Pulmonary artery endothelial cell (primary cell): ENCODE measurements around the gene MYH14. TPM values are rescaled to one million over a fixed set of nuclear protein-coding genes. Genes with fewer than 3 reads are reported as not detected.
"Not testable (repeated sequence)": the region's sequence is repeated elsewhere in the genome, so short reads cannot be mapped to it uniquely, and the experiment has no call there.

ENCODE experiments used
- DNase-seq: peaks from one replicate; pipeline ENCODE4 v3.0.0-alpha.2; 2011; ENCODE audit warnings: low read depth, low spot score
- total RNA-seq: library from RNA; depleted of rRNA; stranded (reverse); fragments of >200 nt; gene quantifications from 2 replicates; pipeline ENCODE4 v1.2.3, GENCODE V29; 2014

MYH14 gene
- total RNA-seq, 1 donor from 2014 or later, result not detected

GRCh38 chr19:50224986-50225747 is 21.7 kb downstream of the MYH14 start:
- no peak for DNase-seq

DNA sequence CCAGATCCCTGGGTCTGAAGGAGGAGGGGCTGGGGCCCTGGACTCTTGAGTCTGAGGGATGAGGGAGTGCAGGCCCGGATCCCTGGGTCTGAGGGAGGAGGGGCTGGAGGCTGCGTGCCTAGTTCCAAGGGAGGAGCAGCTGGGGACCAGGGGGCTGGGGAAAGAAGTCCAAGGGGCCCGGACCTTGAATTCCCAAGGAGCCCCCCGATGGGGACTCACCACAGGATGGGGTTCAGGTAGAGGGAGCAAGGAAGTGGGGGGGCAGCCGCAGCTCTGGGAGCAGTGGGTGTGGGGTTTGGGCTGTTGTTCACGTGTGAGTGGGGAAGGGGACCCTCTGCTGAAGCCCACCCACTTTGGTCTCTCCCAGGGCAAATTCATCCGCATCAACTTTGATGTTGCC is 23.1 kb downstream of the MYH14 start:
- no peak for DNase-seq

- not testable (repeated sequence) for DNase-seq
Measured at GRCh38 chr19:50228153-50228552, 24.7 kb downstream of the MYH14 start.

- DNase-seq, result no peak
Measured at GRCh38 chr19:50230379-50231351, 27.2 kb downstream of the MYH14 start.

DNA sequence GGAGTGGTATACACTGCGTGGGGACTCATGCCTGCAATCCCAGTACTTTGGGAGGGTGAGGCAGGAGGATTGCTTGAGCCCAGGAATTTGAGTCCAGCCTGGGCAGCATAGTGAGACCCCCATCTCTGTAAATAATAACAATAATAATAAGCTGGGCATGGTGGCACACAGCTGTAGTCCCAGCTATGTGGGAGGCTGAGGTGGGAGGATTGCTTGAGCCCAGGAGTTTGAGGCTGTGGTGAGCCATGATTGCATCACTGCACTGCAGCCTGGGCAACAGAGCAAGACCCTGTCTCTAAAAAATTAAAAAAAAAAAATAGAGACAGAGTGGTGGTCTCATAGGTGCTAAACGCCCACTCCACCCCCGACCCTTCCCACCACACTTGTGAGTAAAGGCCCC is 28.0 kb downstream of the MYH14 start:
- not testable (repeated sequence) for DNase-seq

DNA sequence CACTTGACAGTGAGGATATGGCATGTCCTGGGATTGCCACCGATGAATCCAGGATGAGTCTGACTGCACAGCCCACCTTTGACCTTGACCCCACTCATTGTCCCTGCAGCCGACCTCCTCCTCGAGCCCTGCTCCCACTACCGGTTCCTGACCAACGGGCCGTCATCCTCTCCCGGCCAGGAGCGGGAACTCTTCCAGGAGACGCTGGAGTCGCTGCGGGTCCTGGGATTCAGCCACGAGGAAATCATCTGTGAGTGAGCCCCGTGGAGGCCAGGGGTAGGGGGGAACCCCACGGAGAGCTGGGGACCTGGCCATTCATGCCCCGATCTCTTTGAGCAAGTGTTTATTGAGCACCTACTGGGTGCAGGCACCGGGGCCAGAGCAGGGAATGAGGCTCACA is 28.4 kb downstream of the MYH14 start:
- no peak for DNase-seq

DNA sequence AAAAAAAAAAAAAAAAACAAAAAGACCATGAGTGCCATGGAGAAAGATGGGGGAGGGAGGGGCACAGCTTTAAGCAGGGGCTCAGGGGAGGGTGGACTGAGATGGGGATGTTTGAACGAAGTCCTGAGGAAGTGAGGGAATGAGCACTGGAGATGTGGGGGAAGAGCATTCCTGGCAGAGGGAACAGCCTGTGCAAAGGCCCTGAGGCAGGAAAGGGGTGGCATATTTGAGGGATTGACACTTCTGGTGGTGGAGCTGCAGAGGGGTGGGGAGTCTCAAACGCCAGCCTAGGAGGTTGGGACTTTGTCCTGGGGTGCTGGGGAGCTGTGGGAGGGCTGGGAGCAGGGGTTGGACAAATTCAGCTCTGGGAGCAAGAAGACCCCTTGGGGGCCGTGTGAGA is 29.2 kb downstream of the MYH14 start:
- DNase-seq, result no peak

DNA sequence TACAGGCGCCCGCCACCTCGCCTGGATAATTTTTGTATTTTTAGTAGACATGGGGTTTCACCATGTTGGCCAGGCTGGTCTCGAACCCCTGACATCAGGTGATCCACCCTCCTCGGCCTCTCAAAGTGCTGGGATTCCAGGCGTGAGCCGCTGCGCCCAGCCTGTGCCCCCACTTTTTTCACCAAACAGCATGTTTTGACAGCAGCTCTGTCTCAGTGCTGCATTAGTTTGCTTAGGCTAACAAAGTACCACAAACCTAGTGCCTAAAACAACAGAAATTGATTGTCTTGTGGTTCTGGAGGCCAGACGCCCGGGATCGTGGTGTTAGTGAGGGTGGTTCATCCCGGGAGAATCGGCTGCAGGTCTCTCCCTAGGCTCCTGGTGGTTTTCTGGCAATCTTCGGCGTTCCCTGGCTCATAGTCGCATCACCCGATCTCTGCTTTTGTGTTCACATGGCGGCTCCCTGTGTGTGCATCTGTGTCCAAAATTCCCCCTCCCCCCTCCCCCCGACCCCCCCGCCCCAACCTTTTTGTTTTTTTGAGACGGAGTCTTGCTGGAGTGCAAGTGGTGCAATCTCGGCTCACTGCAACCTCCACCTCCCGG is 30.0 kb downstream of the MYH14 start:
- DNase-seq, result no peak

GRCh38 chr19:50237493-50237892 is 34.1 kb downstream of the MYH14 start:
- not testable (repeated sequence) for DNase-seq

DNA sequence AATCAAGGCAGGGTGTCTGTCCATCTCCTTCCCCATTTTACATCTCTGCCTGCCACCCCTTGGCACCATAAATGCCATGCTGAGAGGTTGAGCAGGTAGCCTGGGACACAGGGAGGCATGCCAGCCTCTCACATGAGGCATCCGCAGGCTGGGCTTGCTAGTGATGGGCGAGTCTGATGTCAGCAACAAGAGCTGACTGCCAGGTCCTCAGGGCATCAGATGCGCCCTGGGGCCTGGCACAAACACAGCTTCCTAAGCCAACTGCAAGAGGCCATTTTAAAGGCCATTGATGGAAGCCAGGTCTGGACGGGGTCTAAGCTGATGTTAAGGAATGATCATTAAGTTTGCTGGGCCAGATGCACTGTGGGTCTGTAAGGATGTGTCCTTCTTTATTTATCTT is 34.6 kb downstream of the MYH14 start:
- DNase-seq, result no peak

DNA sequence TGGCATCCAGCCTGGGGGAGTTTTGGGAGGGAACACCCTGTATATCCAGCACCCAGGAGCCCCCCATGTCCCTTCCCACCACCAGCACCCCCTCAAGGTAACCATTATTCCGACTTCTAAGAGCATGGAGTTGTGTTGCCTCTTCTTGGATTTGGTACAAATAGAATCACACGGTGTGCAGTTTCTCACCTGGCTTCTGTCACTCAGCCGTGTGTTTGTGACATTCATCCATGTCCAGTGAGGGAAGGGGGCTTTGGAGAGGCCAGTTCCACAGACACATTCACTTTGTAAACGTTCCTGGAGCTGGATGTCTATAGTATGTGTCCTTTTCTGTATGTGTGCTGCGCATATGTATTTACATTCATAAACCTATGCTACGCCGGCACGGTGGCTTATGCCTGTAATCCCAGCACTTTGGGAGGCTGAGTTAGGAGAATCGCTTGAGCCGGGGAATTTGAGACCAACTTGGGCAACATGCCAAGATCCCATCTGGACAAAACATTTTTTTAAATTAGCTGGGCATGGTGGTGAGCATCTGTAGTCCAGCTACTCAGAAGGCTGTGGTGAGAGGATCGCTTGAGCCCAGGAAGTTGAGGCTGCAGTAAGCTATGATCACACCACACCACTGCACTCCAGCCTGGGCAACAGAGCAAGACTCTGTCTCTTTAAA is 36.6 kb downstream of the MYH14 start:
- no peak for DNase-seq

GRCh38 chr19:50242581-50242980 is 39.2 kb downstream of the MYH14 start:
- no peak for DNase-seq

DNA sequence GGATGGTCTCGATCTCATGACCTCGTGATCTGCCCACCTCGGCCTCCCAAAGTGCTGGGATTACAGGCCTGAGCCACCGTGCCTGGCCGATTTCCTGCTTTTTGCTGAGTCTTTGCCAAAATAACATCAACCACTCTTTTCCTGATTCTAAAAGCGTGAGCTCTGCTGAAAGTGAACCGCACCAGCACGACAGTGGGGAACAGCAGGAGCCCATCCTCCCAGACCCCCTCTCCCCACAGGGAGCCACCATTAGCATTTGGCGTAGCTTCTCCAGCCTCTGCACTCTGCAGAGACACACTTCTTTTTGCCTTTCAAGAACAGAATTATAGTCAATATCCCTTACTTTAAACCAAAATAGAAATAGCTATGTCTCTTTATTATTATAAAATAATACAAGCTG is 41.3 kb downstream of the MYH14 start:
- no peak for DNase-seq

- no peak for DNase-seq
Measured at GRCh38 chr19:50248413-50248812, 45.0 kb downstream of the MYH14 start.

- DNase-seq, result no peak
Measured at GRCh38 chr19:50248826-50249225, 45.4 kb downstream of the MYH14 start.

DNA sequence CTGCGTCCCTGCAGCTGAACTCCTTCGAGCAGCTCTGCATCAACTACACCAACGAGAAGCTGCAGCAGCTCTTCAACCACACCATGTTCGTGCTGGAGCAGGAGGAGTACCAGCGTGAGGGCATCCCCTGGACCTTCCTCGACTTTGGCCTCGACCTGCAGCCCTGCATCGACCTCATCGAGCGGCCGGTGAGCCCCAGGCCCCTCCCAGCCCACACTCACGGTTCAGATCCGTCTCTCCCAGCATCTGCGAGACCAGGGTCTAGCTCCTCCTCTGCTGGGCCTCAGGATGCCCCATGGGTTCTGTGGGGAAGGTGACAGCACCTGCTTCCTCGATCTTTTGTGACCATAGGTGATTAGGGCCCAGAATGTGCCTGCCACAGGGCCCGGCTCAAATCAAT is 46.2 kb downstream of the MYH14 start:
- DNase-seq, result no peak

- DNase-seq, result no peak
Measured at GRCh38 chr19:50250450-50251136, 47.2 kb downstream of the MYH14 start.

DNA sequence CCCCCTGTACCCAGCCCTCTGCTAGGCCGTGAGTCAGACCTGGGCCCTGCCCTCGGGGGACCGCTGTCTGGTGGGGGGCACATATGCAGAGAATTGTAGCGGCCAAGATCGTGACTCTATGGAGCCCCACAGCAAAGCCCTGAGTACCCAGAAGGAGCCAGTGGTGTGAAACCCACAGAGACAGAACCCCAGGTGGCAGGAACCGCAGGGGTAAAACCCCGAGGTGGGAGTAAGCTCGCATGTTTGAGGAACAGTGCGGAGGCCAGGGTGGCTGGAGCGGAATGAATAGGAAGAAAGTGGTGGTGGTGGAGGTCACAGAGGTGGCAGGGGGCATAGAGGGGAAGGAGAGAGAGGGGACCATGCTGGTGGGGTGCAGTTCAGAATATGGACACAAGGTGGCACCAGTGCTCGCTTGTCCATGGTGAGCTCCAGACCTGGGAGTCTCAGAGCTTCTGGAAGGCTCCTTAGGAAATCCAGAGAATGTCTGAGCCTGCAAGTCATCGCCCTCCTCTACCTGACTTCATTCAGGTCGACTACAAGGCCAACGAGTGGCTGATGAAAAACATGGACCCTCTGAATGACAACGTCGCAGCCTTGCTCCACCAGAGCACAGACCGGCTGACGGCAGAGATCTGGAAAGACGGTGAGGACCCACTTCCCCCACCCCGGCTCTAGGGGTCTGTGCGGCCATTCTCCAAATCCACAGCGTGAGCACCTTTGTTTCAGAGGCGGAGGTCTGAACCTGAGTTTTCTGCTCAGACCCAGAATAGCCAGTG is 48.9 kb downstream of the MYH14 start:
- peak; percentile 8 for DNase-seq

DNA sequence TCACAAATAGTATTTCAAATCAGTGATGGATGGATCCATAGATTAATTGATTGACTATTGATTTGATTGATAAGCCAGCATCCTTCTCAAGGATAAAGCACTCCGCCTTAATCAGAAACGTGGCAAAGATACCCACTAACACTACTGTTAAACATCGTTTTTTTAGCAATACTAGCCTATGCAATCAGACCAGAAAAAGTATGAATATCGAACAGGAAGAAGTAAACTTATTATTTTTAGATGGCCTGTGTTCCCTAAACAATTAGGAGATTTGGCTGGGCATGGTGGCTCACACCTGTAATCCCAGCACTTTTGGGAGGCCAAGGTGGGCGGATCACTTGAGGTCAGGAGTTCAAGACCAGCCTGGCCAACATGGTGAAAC is 49.5 kb downstream of the MYH14 start:
- no peak for DNase-seq

GRCh38 chr19:50255115-50255514 is 51.7 kb downstream of the MYH14 start:
- DNase-seq, result no peak
